Stimulated activated naive CD4-positive, alpha-beta T cell (primary cell): ENCODE results near the gene HUS1.
"Not testable (repeated sequence)": the region's sequence is repeated elsewhere in the genome, so short reads cannot be mapped to it uniquely, and the experiment has no call there.

Experiments used
- DNase-seq, 6 experiments: peaks; one replicate each; lab custom pipeline; 2025; lab: John Stamatoyannopoulos, UW

Gene HUS1

GRCh38 chr7:47923081-47923875 lies 56.1 kb downstream of the HUS1 start:
- DNase-seq = not testable (repeated sequence)

GRCh38 chr7:47916514-47916913 lies 62.9 kb downstream of the HUS1 start:
- not testable (repeated sequence) for DNase-seq

- no peak for DNase-seq
Measured at GRCh38 chr7:47915616-47915976, 63.8 kb downstream of the HUS1 start.

GRCh38 chr7:47914717-47915615 lies 64.4 kb downstream of the HUS1 start:
- no peak for DNase-seq
